A673 (cell line): ENCODE measurements around the gene PTP4A2. TPM values are rescaled to one million over a fixed set of nuclear protein-coding genes. Genes with fewer than 3 reads are reported as not detected.

Experiments used
- BruUV-seq: library from RNA; stranded (reverse); fragments of 400-500 nt; replicated peaks from 2 replicates; lab custom pipeline; 2021; lab: Mats Ljungman, UMichigan
- CTCF ChIA-PET: fragments of 300-600 bp; sonication (Branson Sonifier 250); formaldehyde crosslinking; loops from one replicate; lab custom pipeline; 2022; ENCODE audit warnings: antibody characterized with exemption; lab: Charles Lee
- POLR2A ChIA-PET: fragments of 300-600 bp; sonication (Branson Sonifier 250); formaldehyde crosslinking; loops from one replicate; lab custom pipeline; 2022; ENCODE audit warnings: antibody characterized with exemption; ENCODE audit not compliant: low non-redundant PET; lab: Charles Lee
- DNase-seq: peaks from one replicate; pipeline ENCODE4 v3.0.0-alpha.2; 2015; ENCODE audit warnings: low spot score
- H3K27ac ChIP-seq: fragments of 200-600 bp; sonication (generic); 2 replicates; pipeline ENCODE4 v1.5.1; 2016; ENCODE audit warnings: mixed run types, low read depth, mild to moderate bottlenecking, mixed read lengths, antibody characterized with exemption, low read length; ENCODE audit not compliant: poor library complexity, severe bottlenecking
- H3K27me3 ChIP-seq: fragments of 200-600 bp; sonication (generic); replicated peaks from 2 replicates; pipeline ENCODE4 v1.6.1; 2017; ENCODE audit warnings: mixed run types, low read depth, mild to moderate bottlenecking, mixed read lengths, antibody characterized with exemption, low read length; ENCODE audit not compliant: insufficient read depth, poor library complexity
- H3K36me3 ChIP-seq: fragments of 200-600 bp; sonication (generic); 2 replicates; pipeline ENCODE4 v1.6.1; 2016; ENCODE audit warnings: mixed run types, mild to moderate bottlenecking, mixed read lengths, antibody characterized with exemption, low read length; ENCODE audit not compliant: insufficient read depth, poor library complexity, severe bottlenecking
- H3K4me1 ChIP-seq: fragments of 200-600 bp; sonication (generic); 2 replicates; pipeline ENCODE4 v1.6.1; 2017; ENCODE audit warnings: mixed run types, mild to moderate bottlenecking, mixed read lengths, antibody characterized with exemption, low read length; ENCODE audit not compliant: insufficient read depth, poor library complexity, severe bottlenecking
- H3K4me3 ChIP-seq: fragments of 200-600 bp; sonication (generic); 2 replicates; pipeline ENCODE4 v1.5.1; 2016; ENCODE audit warnings: low read depth, mixed run types, mild to moderate bottlenecking, mixed read lengths, low read length; ENCODE audit not compliant: poor library complexity, severe bottlenecking
- H3K9me3 ChIP-seq: fragments of 200-600 bp; sonication (generic); 2 replicates; pipeline ENCODE4 v1.6.1; 2016; ENCODE audit warnings: mixed run types, low read depth, mild to moderate bottlenecking, mixed read lengths, antibody characterized with exemption, low read length; ENCODE audit not compliant: poor library complexity, severe bottlenecking
- CTCF ChIP-seq: fragments of 300-800, 200-600 bp; sonication (generic); conservative IDR thresholded peaks from 2 replicates; pipeline ENCODE4 v1.5.1; 2017; ENCODE audit warnings: low read depth, mild to moderate bottlenecking, antibody characterized with exemption, low read length, moderate library complexity, mixed read lengths
- EZH2 ChIP-seq: fragments of 200-600 bp; sonication (generic); IDR thresholded peaks from 2 replicates; pipeline ENCODE4 v1.6.1; 2017; ENCODE audit warnings: borderline replicate concordance, low read depth, mild to moderate bottlenecking, mixed read lengths, antibody characterized with exemption, low read length; ENCODE audit not compliant: poor library complexity, severe bottlenecking
- intact Hi-C: fragments of 100-400 bp; cut with micrococcal nuclease; formaldehyde crosslinking; loops from one replicate; pipeline ENCODE4 v1.10.0; 2022; ENCODE audit not compliant: unreplicated experiment
- total RNA-seq: library from RNA; stranded (reverse); gene quantifications from 2 replicates; pipeline ENCODE4 v1.2.3, GENCODE V29; 2021

The PTP4A2 gene
- total RNA-seq, 1 experiment from 2014 or later = 283 TPM

- ChIA-PET POLR2A (interaction anchor here (0.6 kb wide), 1 partner anchor 16 kb away, joined by 7 read pairs; no protein-coding TSS in a partner anchor), CTCF (no interaction called here)
- Histone ChIP-seq H3K36me3 (no peaks in the 10 kb centered on the region), H3K9me3 (no peaks in the 10 kb centered on the region), H3K27ac (no peak overlapping the region), H3K4me1 (peaks cover 8% of the 10 kb centered on the region), H3K4me3 (no peak overlapping the region), H3K27me3 (no peaks in the 10 kb centered on the region)
- TF ChIP-seq EZH2 = no peak
- no peak for TF ChIP-seq CTCF
- DNase-seq = no peak
- no TSS peak for BruUV-seq
- intact Hi-C loops = no loop called here
These were observed 52.3 kb downstream of the PTP4A2 start for GRCh38 chr1:31885851-31886250.

- POLR2A ChIA-PET = interaction anchor here (0.7 kb wide), 1 partner anchor 278 kb away, joined by 3 read pairs; no protein-coding TSS in a partner anchor
- intact Hi-C loops = no loop called here
- H3K27ac ChIP-seq = no peak overlapping the region
- H3K4me3 ChIP-seq = no peak overlapping the region
- H3K36me3 ChIP-seq = no peaks in the 10 kb centered on the region
- DNase-seq = no peak
- CTCF ChIA-PET = no interaction called here
- no peaks in the 10 kb centered on the region for H3K9me3 ChIP-seq
- no peaks in the 10 kb centered on the region for H3K4me1 ChIP-seq
- TF ChIP-seq EZH2 (no peak), CTCF (no peak)
- no TSS peak for BruUV-seq
- no peaks in the 10 kb centered on the region for H3K27me3 ChIP-seq
These were observed 54.7 kb downstream of the PTP4A2 start for GRCh38 chr1:31883357-31883942.

- Histone ChIP-seq H3K4me1 (no peaks in the 10 kb centered on the region), H3K27ac (no peak overlapping the region), H3K36me3 (no peaks in the 10 kb centered on the region), H3K27me3 (no peaks in the 10 kb centered on the region), H3K9me3 (no peaks in the 10 kb centered on the region), H3K4me3 (no peak overlapping the region)
- ChIA-PET POLR2A (no interaction called here), CTCF (no interaction called here)
- no peak for DNase-seq
- TF ChIP-seq CTCF (no peak), EZH2 (no peak)
- BruUV-seq = no TSS peak
- intact Hi-C loops = no loop called here
These were observed 56.5 kb downstream of the PTP4A2 start for GRCh38 chr1:31881688-31882000.
